ENCODE measurements around the gene PPARA. TPM values are rescaled to one million over a fixed set of nuclear protein-coding genes. Genes with fewer than 3 reads are reported as not detected.

PPARA gene
- total and polyA plus RNA-seq, 9 of the 15 experiments (the other 6 are each of a cell fraction or from before 2014, with no cell fraction given): 0.64 to 5.3 (median 3.5) TPM

DNA sequence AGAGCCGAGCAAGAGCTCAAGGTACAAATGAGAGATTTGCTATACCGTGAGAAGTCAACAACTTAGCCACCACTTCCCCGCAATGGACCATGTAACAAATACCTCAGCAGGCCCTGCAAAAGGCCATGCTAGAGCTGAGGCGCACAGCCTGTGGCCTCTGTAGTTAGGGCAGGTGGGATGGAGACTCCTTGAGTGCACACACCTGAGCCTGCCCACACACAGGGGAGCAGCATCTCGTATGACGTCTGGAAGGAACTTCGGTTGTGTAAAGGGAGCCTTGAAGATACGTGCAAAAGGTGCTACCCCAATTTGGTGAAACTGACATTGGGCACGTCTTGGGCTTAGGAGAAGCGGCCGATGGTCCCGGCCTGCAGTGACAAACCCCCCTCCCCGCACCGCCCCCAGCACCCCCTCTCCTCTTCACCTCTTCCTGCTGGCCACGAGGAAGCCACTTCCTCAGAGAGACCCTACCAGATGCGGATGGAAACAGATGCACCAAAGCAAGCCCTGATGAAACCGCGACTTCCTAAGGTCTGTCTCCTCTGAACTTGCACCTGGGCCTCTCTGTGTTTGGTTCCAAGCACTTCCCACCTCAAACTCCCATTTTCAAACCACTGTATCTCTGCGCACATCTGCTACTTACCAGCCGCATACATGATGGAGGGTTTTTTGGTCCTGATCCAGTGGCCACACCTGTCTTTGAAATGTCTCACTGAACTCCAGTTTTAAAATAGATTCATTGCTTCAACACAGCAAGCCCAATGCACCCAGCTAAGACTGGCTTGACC, 89.1 kb downstream of the PPARA start:
- WGBS (ENCODE audit: insufficient coverage, low coverage, missing lambda C conversion rate): 40% methylated on average over 10 of the region's 20 CpGs
- no peak for TF ChIP-seq SMC3 (conservative IDR thresholded peaks at IDR 0.05; ENCODE audit: insufficient read depth, low read depth, low read length)
- TF ChIP-seq ZNF311 (CRISPR knock-in tag; IDR thresholded peaks at IDR 0.05): no peak
- TF ChIP-seq TSC22D4 (tag; IDR thresholded peaks at IDR 0.05): no peak
- peak in 1 of 3 experiments; percentile 44 for TF ChIP-seq YY1 (IDR thresholded peaks at IDR 0.05; ENCODE audit: borderline replicate concordance in 1 of 3, control insufficient read depth in 1 of 3, extremely low read depth in 1 of 3, insufficient read depth in 3 of 3, insufficient read length in 1 of 3, insufficient replicate concordance in 2 of 3, low read depth in 1 of 3, low read length in 2 of 3)
- no peak for TF ChIP-seq ZBTB2 (IDR thresholded peaks at IDR 0.05)
- TF ChIP-seq TEAD4 (IDR thresholded peaks at IDR 0.05; ENCODE audit: low read length): peak; percentile 63; the same call in 1 of the 2 replicates
- TF ChIP-seq TEAD4 (CRISPR knock-in tag; IDR thresholded peaks at IDR 0.05; ENCODE audit: borderline replicate concordance): no peak
- peak; percentile 56 for TF ChIP-seq TCF3 (CRISPR knock-in tag; IDR thresholded peaks at IDR 0.05)
- peak; percentile 26; the same call in 1 of the 2 replicates for TF ChIP-seq CBFA2T2 (conservative IDR thresholded peaks at IDR 0.05)
- no peak for TF ChIP-seq NFE2 (IDR thresholded peaks at IDR 0.05; ENCODE audit: low read depth)
- peak; percentile 62 for TF ChIP-seq CBFA2T3 (IDR thresholded peaks at IDR 0.05)
- TF ChIP-seq MTA2 (IDR thresholded peaks at IDR 0.05; ENCODE audit: low read depth): 0 out of 2 replicates have a peak, but pooled peaks have one; percentile 9
- no peak for TF ChIP-seq NEUROD1 (IDR thresholded peaks at IDR 0.05; ENCODE audit: borderline replicate concordance, low read depth, low read length, partially characterized antibody)
- peak; percentile 30; the same call in 1 of the 2 replicates for TF ChIP-seq TAL1 (IDR thresholded peaks at IDR 0.05)
- H3K4me1 ChIP-seq (replicated peaks in 1 of 2; ENCODE audit: control insufficient read depth in 2 of 2, insufficient read depth in 2 of 2, low read length in 2 of 2): peaks cover 35 to 37% of the 10 kb centered on the region in 2 experiments; a peak in 4 of 5 replicates
- CTCF ChIA-PET (ENCODE audit: low intra/inter-chr PET ratio): no interaction called here
- peak overlapping the region; percentile 14; the same call in 1 of the 2 replicates for H3K4me2 ChIP-seq (ENCODE audit: insufficient read depth, low read length)
- BruUV-seq (replicated peaks): no TSS peak
- intact Hi-C loops (cut with micrococcal nuclease) (loop anchor here (10.0 kb wide), 1 partner anchor 85 kb away; the partner anchor contains the start of gene PPARA), in situ Hi-C loops (cut with MboI) (loop anchor here (10.0 kb wide), 1 partner anchor 95 kb away; no protein-coding TSS in a partner anchor)
- H2AFZ ChIP-seq (ENCODE audit: low read depth, low read length): no peak overlapping the region
- no peak overlapping the region; a peak in 1 of 4 replicates for H3K9ac ChIP-seq (ENCODE audit: insufficient read depth in 1 of 2, low read depth in 2 of 2, low read length in 2 of 2)
- no peaks in the 10 kb centered on the region for H3K9me3 ChIP-seq (replicated peaks; ENCODE audit: control insufficient read depth, insufficient read depth, low read depth, low read length)
- no peaks in the 10 kb centered on the region for H3K79me2 ChIP-seq (ENCODE audit: control insufficient read depth, insufficient read depth, low read length)
- no peaks in the 10 kb centered on the region for H3K27me3 ChIP-seq (ENCODE audit: control insufficient read depth in 2 of 2, insufficient read depth in 2 of 2, low read length in 2 of 2)
- ATAC-seq (no peak), DNase-seq (ENCODE audit: extremely low read depth in 1 of 4, low spot score in 3 of 4) (peak in 3 of 4 experiments; percentile 17 to 51 (median 23)), FAIRE-seq (no peak)
- no peak overlapping the region for H3K4me3 ChIP-seq
- peaks cover 5% of the 10 kb centered on the region; the same call in 1 of the 3 replicates for H3K36me3 ChIP-seq (ENCODE audit: control insufficient read depth, insufficient read depth, low read length)
- no peaks in the 10 kb centered on the region for H4K20me1 ChIP-seq (replicated peaks; ENCODE audit: control insufficient read depth, insufficient read depth, low read length)
- H3K9me1 ChIP-seq (ENCODE audit: control insufficient read depth, insufficient read depth, low read length): no peaks in the 10 kb centered on the region
- POLR2A ChIA-PET: interaction anchor here (0.8 to 0.9 kb wide), 2 partner anchors 28 to 78 kb away, joined by 3 to 5 read pairs; partner anchors contain the start of gene TTC38
- no peak overlapping the region for H3K27ac ChIP-seq (ENCODE audit: extremely low read depth, low read depth, low read length)

Measured in K562 (cell line).